Measurements from ENCODE around the gene RPL18. TPM values are rescaled to one million over a fixed set of nuclear protein-coding genes. Genes with fewer than 3 reads are reported as not detected.
"Not testable (repeated sequence)": the region's sequence is repeated elsewhere in the genome, so short reads cannot be mapped to it uniquely, and the experiment has no call there.

The RPL18 gene
- polyA plus RNA-seq, 4 donors: 1,107 to 1,584 (median 1,279) TPM

DNA sequence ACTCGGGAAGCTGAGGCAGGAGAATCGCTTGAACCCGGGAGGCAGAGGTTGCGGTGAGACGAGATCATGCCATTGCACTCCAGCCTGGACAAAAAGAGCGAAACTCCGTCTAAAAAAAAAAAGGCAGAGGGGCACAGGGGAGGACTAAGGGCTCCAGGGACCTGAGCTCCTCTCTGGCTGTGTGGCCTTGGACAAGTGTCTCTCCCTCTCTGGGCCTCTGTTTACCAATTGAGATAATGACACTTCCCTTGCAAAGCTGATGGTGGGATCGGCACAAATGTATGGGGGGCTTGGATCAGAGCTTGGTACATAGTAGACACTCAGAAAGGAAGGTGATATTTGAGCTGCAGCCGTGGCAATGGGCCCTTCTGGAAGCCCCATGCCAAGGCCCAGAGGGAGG lies 23.8 kb downstream of the RPL18 start:
- no peak for DNase-seq (ENCODE audit: low read depth in 4 of 4, low spot score in 2 of 4)

GRCh38 chr19:48591021-48591420 lies 28.0 kb downstream of the RPL18 start:
- DNase-seq (ENCODE audit: low read depth in 4 of 4, low spot score in 2 of 4): no peak

- peak in 3 of 4 donors; percentile 70 to 78 (median 71) for DNase-seq (ENCODE audit: low read depth in 4 of 4, low spot score in 2 of 4)
Measured at GRCh38 chr19:48588670-48589401, 30.1 kb downstream of the RPL18 start.

GRCh38 chr19:48587387-48587786 lies 31.6 kb downstream of the RPL18 start:
- no peak for DNase-seq (ENCODE audit: low read depth in 4 of 4, low spot score in 2 of 4)

DNA sequence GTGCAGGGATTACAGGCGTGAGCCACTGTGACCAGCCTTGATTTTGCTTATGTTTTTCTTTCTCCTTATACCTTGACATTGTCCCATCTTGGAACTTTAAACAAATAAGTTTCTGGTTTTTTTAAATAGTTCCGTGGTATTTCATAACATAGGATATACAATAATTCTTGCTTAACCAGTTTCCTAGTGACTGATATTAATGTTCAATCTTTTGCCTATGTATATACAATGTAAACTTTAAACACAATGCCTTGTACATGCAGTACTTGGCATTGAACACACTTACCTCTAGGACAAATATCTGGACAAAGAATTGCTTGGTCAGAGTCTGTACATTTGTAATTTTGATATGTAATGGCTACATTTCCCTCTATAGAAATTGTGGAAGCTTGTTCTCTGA lies 36.8 kb downstream of the RPL18 start:
- no peak for DNase-seq (ENCODE audit: low read depth in 4 of 4, low spot score in 2 of 4)

DNA sequence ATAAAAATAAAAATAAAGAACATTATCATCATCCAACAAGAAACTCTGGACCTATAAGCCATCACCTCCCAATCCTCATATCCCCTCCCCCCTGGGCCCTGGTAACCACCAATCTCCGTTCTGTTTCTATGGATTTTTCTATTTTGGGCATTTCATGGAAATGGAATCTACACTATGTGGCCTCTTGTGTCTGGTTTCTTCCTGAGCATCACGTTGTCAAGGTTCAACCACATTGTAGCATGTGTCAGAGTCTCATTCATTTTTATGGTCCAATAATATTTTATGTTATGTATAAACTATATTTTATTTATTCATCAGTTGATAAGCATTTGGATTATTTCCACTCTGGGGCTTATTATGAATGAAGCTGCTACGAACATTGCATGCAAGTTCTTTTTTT lies 40.1 kb downstream of the RPL18 start:
- DNase-seq (ENCODE audit: low read depth in 4 of 4, low spot score in 2 of 4): no peak

DNA sequence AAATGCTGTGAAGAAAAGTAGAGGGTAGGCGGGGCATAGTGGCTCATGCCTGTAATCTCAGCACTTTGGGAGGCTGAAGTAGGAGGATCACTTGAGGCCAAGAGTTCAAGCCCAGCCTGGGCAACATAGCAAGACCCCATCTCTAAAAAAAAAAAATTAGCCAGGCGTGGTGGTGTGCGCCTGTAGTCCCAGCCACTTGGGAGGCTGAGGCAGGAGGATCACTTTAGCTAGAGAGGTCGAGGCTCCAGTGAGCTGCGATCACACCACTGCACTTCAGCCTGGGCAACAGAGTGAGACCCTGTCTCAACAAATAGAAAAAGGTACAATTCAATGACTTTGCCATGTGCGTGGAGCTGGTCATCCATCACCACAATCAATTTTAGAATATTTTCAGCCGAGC lies 41.1 kb downstream of the RPL18 start:
- not testable (repeated sequence) for DNase-seq (ENCODE audit: low read depth in 4 of 4, low spot score in 2 of 4)

DNA sequence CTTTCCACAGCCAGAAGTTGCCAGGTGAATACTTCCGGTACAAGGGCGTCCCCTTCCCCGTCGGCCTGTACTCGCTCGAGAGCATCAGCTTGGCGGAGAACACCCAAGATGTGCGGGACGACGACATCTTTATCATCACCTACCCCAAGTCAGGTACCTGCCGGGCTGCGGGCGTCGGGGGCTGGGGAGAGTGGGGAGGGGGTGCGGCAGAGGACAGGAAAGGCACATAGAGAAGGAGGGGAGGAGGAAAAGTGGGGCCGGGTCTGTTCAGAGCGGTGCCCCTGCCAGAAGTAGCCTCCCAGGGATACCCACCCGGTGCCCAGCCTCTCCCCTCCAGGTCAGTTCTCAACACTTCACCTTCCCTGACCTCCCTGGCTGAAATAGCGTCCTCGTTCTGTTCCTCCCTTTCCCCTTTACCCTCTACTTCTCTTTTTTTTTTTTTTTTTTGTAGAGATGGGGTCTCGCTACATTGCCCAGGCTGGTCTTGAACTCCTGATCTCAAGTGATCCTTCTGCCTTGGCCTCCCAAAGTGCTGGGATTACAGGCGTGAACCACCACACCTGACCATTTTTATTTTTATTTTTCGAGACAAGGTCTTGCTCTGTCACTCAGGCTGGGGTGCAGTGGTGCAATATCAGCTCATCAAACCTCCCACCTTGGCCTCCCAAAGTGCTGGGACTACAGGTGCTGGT lies 42.9 kb downstream of the RPL18 start:
- no peak for DNase-seq (ENCODE audit: low read depth in 4 of 4, low spot score in 2 of 4)

DNA sequence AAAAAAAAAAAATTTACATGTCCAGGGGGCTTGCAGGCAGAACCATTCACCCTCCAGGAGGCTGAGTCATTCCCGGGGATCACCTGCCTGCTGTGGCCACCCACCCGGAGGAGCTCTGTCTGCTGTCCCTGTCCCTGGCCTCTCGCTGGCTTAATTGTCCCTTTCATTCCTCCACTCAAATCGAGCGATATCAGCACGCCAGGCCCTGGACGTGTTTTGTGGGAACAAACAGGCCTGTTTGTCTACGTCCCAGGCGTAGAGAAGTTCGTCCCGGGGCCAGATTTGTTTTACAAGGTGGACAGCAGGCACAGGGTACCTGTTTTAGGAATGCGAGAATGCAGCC lies 45.8 kb downstream of the RPL18 start:
- DNase-seq (ENCODE audit: low read depth in 4 of 4, low spot score in 2 of 4): no peak

GRCh38 chr19:48571378-48572162 lies 47.4 kb downstream of the RPL18 start:
- DNase-seq (ENCODE audit: low read depth in 4 of 4, low spot score in 2 of 4): no peak

DNA sequence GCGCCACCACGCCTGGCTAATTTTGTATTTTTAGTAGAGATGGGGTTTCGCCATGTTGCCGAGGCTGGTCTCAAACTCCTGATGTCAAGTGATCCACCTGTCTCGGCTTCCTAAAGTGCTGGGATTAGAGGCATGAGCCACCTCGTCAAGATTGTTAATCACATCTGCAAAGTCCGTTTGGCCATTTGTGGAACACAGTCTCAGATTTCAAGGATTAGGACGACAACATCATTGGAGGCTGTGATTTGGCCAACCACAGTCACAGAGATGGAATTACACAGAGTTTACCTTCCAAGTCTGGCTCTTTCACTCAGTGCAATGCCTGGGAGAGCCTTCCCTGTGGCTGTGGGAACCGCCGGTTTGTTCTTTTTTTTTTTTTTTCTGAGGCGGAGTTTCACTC lies 49.2 kb downstream of the RPL18 start:
- DNase-seq (ENCODE audit: low read depth in 4 of 4, low spot score in 2 of 4): no peak

DNA sequence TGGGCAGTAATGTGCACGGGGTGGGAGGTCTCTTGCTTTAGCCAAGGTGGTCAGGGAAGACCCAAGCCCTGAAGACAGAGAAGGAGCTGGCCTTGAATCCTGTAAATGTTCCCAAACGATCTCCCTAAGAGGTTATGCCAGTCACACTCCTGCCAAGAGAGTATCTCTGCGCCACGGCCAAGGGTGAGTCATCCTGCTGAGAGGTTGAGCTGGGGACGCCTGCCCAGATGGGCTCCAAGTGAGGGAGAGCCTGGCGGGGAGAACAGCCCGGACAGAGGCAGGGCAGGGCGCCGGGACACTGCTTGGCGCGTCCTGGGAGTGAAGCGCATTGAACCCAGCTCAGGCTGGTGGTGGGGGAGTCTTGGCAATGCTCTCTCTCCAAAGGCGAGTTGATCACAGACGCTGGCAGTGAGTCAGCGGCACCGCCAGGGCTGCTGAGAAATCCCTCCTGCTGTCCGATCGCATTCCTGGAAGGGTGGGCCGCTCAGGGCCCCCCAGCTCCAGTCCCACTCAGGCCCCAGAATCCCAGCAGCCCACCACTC lies 50.6 kb downstream of the RPL18 start:
- no peak for DNase-seq (ENCODE audit: low read depth in 4 of 4, low spot score in 2 of 4)

Other genes starting within 250 kb of the RPL18 start
- gene KDELR1, start 227.6 kb downstream of the RPL18 start, polyA plus RNA-seq (ENCODE audit: insufficient read length in 4 of 4): 100 to 1,000 TPM; 208 to 244 (median 234) TPM
- gene GRIN2D, start 225.5 kb downstream of the RPL18 start, polyA plus RNA-seq (ENCODE audit: insufficient read length in 4 of 4): under 1 TPM; 0.42 to 0.78 (median 0.54) TPM
- 10 to 100 TPM; 22.9 to 33.0 (median 27.9) TPM for gene GRWD1, start 173.2 kb downstream of the RPL18 start, polyA plus RNA-seq (ENCODE audit: insufficient read length in 4 of 4)
- 1 to 10 TPM in 2 of 4 donors, under 1 TPM in 2; 0.40 to 1.2 (median 0.85) TPM for gene KCNJ14, start 163.6 kb downstream of the RPL18 start, polyA plus RNA-seq (ENCODE audit: insufficient read length in 4 of 4)
- 100 to 1,000 TPM in 1 of 4 donors, 10 to 100 TPM in 3; 75.7 to 107 (median 90.7) TPM for gene CYTH2, start 149.8 kb downstream of the RPL18 start, polyA plus RNA-seq (ENCODE audit: insufficient read length in 4 of 4)
- 1 to 10 TPM; 1.9 to 5.0 (median 3.7) TPM for gene LMTK3, start 107.3 kb downstream of the RPL18 start, polyA plus RNA-seq (ENCODE audit: insufficient read length in 4 of 4)
- under 1 TPM; 0.25 to 0.39 (median 0.35) TPM for gene SULT2B1, start 67.0 kb downstream of the RPL18 start, polyA plus RNA-seq (ENCODE audit: insufficient read length in 4 of 4)
- gene SPACA4, start 12.4 kb downstream of the RPL18 start, polyA plus RNA-seq (ENCODE audit: insufficient read length in 4 of 4): under 1 TPM in 2 of 4 donors, not detected in 2; 0.11 to 0.26 TPM
- gene FAM83E, start 4.1 kb downstream of the RPL18 start, polyA plus RNA-seq (ENCODE audit: insufficient read length in 4 of 4): 1 to 10 TPM; 1.2 to 2.7 (median 1.4) TPM
- gene SPHK2, start 328 bp upstream of the RPL18 start, polyA plus RNA-seq (ENCODE audit: insufficient read length in 4 of 4): 10 to 100 TPM; 17.1 to 40.1 (median 29.5) TPM
- 10 to 100 TPM; 11.3 to 15.7 (median 13.2) TPM for gene DBP, start 18.2 kb upstream of the RPL18 start, polyA plus RNA-seq (ENCODE audit: insufficient read length in 4 of 4)
- 10 to 100 TPM; 20.9 to 34.8 (median 28.6) TPM for gene CA11, start 27.0 kb upstream of the RPL18 start, polyA plus RNA-seq (ENCODE audit: insufficient read length in 4 of 4)
- 1 to 10 TPM in 3 of 4 donors, under 1 TPM in 1; 0.45 to 2.1 (median 1.6) TPM for gene NTN5, start 53.8 kb upstream of the RPL18 start, polyA plus RNA-seq (ENCODE audit: insufficient read length in 4 of 4)
- 1 to 10 TPM; 1.7 to 5.6 (median 3.3) TPM for gene FUT2, start 76.8 kb upstream of the RPL18 start, polyA plus RNA-seq (ENCODE audit: insufficient read length in 4 of 4)
- gene MAMSTR, start 100.5 kb upstream of the RPL18 start, polyA plus RNA-seq (ENCODE audit: insufficient read length in 4 of 4): 1 to 10 TPM; 5.0 to 9.6 (median 6.7) TPM
- 10 to 100 TPM; 12.6 to 16.6 (median 15.2) TPM for gene RASIP1, start 121.4 kb upstream of the RPL18 start, polyA plus RNA-seq (ENCODE audit: insufficient read length in 4 of 4)
- under 1 TPM; 0.23 to 0.67 (median 0.32) TPM for gene IZUMO1, start 127.7 kb upstream of the RPL18 start, polyA plus RNA-seq (ENCODE audit: insufficient read length in 4 of 4)
- 1 to 10 TPM; 3.0 to 3.8 (median 3.4) TPM for gene FUT1, start 133.5 kb upstream of the RPL18 start, polyA plus RNA-seq (ENCODE audit: insufficient read length in 4 of 4)
- not detected for gene FGF21, start 136.3 kb upstream of the RPL18 start, polyA plus RNA-seq (ENCODE audit: insufficient read length in 4 of 4)
- 10 to 100 TPM; 30.4 to 64.2 (median 49.8) TPM for gene BCAT2, start 191.9 kb upstream of the RPL18 start, polyA plus RNA-seq (ENCODE audit: insufficient read length in 4 of 4)
- 10 to 100 TPM; 30.0 to 40.4 (median 36.2) TPM for gene HSD17B14, start 217.3 kb upstream of the RPL18 start, polyA plus RNA-seq (ENCODE audit: insufficient read length in 4 of 4)
- gene PLEKHA4, start 249.4 kb upstream of the RPL18 start, polyA plus RNA-seq (ENCODE audit: insufficient read length in 4 of 4): 10 to 100 TPM; 17.9 to 33.8 (median 27.1) TPM

Measured in left renal cortex interstitium (tissue), 4 donors.